MCF 10A (cell line): Measurements from ENCODE around the gene CIT. TPM values are rescaled to one million over a fixed set of nuclear protein-coding genes. Genes with fewer than 3 reads are reported as not detected.

Experiments used
- BruUV-seq: library from RNA; stranded (reverse); fragments of 400-500 nt; replicated peaks from 2 replicates; lab custom pipeline; 2021; lab: Mats Ljungman, UMichigan
- CTCF ChIA-PET: fragments of 300-600 bp; sonication (Branson Sonifier 250); formaldehyde crosslinking; extraction: SDS; loops from one replicate; lab custom pipeline; 2021; ENCODE audit warnings: antibody characterized with exemption, inconsistent platforms; lab: Yijun Ruan, JAX
- POLR2A ChIA-PET: fragments of 300-600, 350-650 bp; sonication (Branson Sonifier 250); formaldehyde crosslinking; extraction: SDS; loops from one replicate; lab custom pipeline; 2020; ENCODE audit warnings: antibody characterized with exemption, inconsistent platforms; lab: Yijun Ruan, JAX
- DNase-seq: peaks from one replicate; pipeline ENCODE4 v3.0.0-alpha.2; 2018; ENCODE audit not compliant: unreplicated experiment
- H3K27ac Mint-ChIP-seq: one replicate; pipeline ENCODE4 v1.8.0; 2022; ENCODE audit warnings: mild to moderate bottlenecking, low read depth, mixed read lengths; ENCODE audit not compliant: unreplicated experiment
- H3K27me3 Mint-ChIP-seq: one replicate; pipeline ENCODE4 v1.8.0; 2022; ENCODE audit warnings: mixed read lengths; ENCODE audit not compliant: insufficient read depth, unreplicated experiment
- H3K36me3 Mint-ChIP-seq: one replicate; pipeline ENCODE4 v1.8.0; 2022; ENCODE audit warnings: mild to moderate bottlenecking, moderate library complexity, mixed read lengths; ENCODE audit not compliant: insufficient read depth, unreplicated experiment
- H3K4me1 Mint-ChIP-seq: one replicate; pipeline ENCODE4 v1.8.0; 2022; ENCODE audit warnings: mixed read lengths; ENCODE audit not compliant: insufficient read depth, unreplicated experiment
- H3K4me3 Mint-ChIP-seq: one replicate; pipeline ENCODE4 v1.8.0; 2022; ENCODE audit warnings: mild to moderate bottlenecking, moderate library complexity, mixed read lengths; ENCODE audit not compliant: unreplicated experiment
- H3K9me3 Mint-ChIP-seq: one replicate; pipeline ENCODE4 v1.8.0; 2022; ENCODE audit warnings: mixed read lengths; ENCODE audit not compliant: unreplicated experiment
- intact Hi-C: fragments of 100-400 bp; cut with micrococcal nuclease; formaldehyde crosslinking; loops from 2 replicates; pipeline ENCODE4 v1.14.1; 2022
- total RNA-seq: library from RNA; stranded (reverse); gene quantifications from 2 replicates; pipeline ENCODE4 v1.2.3, GENCODE V29; 2022
- TF ChIP-seq, protein P1 (sequence below): fragments of 200-600 bp; IDR thresholded peaks from one replicate; pipeline ENCODE4 v1.8.0; 2022; ENCODE audit warnings: antibody characterized with exemption, mild to moderate bottlenecking; ENCODE audit not compliant: unreplicated experiment

The CIT gene
- total RNA-seq, 1 experiment from 2014 or later, result 25.0 TPM

GRCh38 chr12:119667577-119668323 lies 209.4 kb downstream of the CIT start, which contains the start of gene PRKAB1:
Gene PRKAB1 (plus strand): TSS chr12:119668133. CDS start chr12:119668245, 112 bp downstream.
- BruUV-seq, result no TSS peak
- peak within 1 kb of the TSS; percentile 85 for H3K4me3 Mint-ChIP-seq
- TF ChIP-seq, protein P1, sequence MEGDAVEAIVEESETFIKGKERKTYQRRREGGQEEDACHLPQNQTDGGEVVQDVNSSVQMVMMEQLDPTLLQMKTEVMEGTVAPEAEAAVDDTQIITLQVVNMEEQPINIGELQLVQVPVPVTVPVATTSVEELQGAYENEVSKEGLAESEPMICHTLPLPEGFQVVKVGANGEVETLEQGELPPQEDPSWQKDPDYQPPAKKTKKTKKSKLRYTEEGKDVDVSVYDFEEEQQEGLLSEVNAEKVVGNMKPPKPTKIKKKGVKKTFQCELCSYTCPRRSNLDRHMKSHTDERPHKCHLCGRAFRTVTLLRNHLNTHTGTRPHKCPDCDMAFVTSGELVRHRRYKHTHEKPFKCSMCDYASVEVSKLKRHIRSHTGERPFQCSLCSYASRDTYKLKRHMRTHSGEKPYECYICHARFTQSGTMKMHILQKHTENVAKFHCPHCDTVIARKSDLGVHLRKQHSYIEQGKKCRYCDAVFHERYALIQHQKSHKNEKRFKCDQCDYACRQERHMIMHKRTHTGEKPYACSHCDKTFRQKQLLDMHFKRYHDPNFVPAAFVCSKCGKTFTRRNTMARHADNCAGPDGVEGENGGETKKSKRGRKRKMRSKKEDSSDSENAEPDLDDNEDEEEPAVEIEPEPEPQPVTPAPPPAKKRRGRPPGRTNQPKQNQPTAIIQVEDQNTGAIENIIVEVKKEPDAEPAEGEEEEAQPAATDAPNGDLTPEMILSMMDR, result peak; percentile 86
- peaks cover 19% of the 10 kb centered on the region for H3K4me1 Mint-ChIP-seq
- H3K27me3 Mint-ChIP-seq, result no peaks in the 10 kb centered on the region
- intact Hi-C loops, result loop anchor here (5.0 to 10.0 kb wide), 3 partner anchors 115 to 1263 kb away; no protein-coding TSS in a partner anchor
- ChIA-PET POLR2A (interaction anchor here (0.6 to 2.3 kb wide), 10 partner anchors 14 to 1589 kb away, joined by 3 to 11 read pairs (median 3); no protein-coding TSS in a partner anchor), CTCF (interaction anchor here (0.6 to 2.3 kb wide), 26 partner anchors 9 to 1970 kb away, joined by 3 to 27 read pairs (median 3); partner anchors contain the start of genes RPLP0 and SUDS3)
- no peaks in the 10 kb centered on the region for H3K9me3 Mint-ChIP-seq
- H3K27ac Mint-ChIP-seq, result peak within 1 kb of the TSS; percentile 86
- peak; percentile 98 for DNase-seq
- H3K36me3 Mint-ChIP-seq, result peaks cover 30% of the 10 kb centered on the region

DNA sequence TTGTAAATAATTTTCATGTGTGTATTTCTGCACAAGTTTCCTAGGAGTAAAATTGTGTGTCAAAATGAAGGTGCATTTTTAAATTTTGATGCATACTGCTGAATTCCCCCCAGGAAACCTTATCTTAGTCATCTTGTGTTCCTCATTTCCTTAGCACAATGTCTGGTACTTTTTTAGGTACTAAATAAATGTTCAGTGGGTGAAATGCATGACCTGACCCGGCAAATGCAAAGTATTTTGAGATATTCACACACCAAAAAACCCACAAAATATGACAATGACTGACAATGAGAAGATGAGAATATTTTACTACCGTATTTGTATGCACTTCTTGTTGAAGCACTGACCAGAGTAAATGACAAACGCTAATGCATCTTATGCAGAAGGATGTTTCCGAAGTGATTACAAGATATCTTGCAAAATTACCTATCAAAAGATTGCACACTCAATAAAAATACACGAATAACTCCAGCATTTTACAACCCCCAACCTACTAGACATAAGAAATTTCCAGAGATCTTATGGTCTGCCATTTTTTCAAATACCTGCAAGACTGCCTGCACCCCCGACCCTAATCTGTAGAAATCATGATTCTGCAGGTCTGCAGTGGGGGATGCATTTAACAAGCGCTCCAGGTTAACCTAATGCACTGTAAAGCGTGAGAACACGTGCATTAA lies 210.1 kb downstream of the CIT start:
- Mint-ChIP-seq H3K4me3 (peak overlapping the region; percentile 85), H3K36me3 (peaks cover 23% of the 10 kb centered on the region), H3K27me3 (no peaks in the 10 kb centered on the region), H3K4me1 (peaks cover 19% of the 10 kb centered on the region), H3K27ac (no peak overlapping the region), H3K9me3 (no peaks in the 10 kb centered on the region)
- CTCF ChIA-PET, result interaction anchor here (0.6 to 2.3 kb wide), 14 partner anchors 9 to 1290 kb away, joined by 3 to 27 read pairs (median 4); partner anchors contain the start of genes RPLP0 and SUDS3
- BruUV-seq, result no TSS peak
- intact Hi-C loops, result loop anchor here (5.0 to 10.0 kb wide), 3 partner anchors 115 to 1262 kb away; no protein-coding TSS in a partner anchor
- TF ChIP-seq, protein P1, result no peak
- POLR2A ChIA-PET, result interaction anchor here (0.6 to 2.3 kb wide), 9 partner anchors 15 to 1588 kb away, joined by 3 to 11 read pairs (median 3); no protein-coding TSS in a partner anchor
- no peak for DNase-seq

- intact Hi-C loops, result loop anchor here (5.0 to 10.0 kb wide), 3 partner anchors 116 to 1262 kb away; no protein-coding TSS in a partner anchor
- ChIA-PET CTCF (interaction anchor here (0.5 to 1.2 kb wide), 7 partner anchors 10 to 1260 kb away, joined by 3 to 7 read pairs (median 4); no protein-coding TSS in a partner anchor), POLR2A (no interaction called here)
- no TSS peak for BruUV-seq
- Mint-ChIP-seq H3K4me1 (peaks cover 19% of the 10 kb centered on the region), H3K9me3 (no peaks in the 10 kb centered on the region), H3K4me3 (no peak overlapping the region), H3K27ac (no peak overlapping the region), H3K36me3 (peaks cover 16% of the 10 kb centered on the region), H3K27me3 (no peaks in the 10 kb centered on the region)
- TF ChIP-seq, protein P1, result no peak
- DNase-seq, result no peak
Measured at GRCh38 chr12:119666226-119666795, 210.8 kb downstream of the CIT start.
